ENCODE measurements around the gene PLEKHG5. TPM values are rescaled to one million over a fixed set of nuclear protein-coding genes. Genes with fewer than 3 reads are reported as not detected.

The PLEKHG5 gene
- polyA plus RNA-seq, 2 of the 4 experiments (the other 2 are of a cell fraction) = 0.84 to 3.1 TPM

- no peak overlapping the region for H3K27ac ChIP-seq
- no peak overlapping the region for H3K4me3 ChIP-seq
- no peaks in the 10 kb centered on the region for H3K9me3 ChIP-seq
- ChIA-PET CTCF (interaction anchor here (1.0 to 6.9 kb wide), 6 partner anchors 9 to 227 kb away, joined by 3 to 35 read pairs (median 5); no protein-coding TSS in a partner anchor), POLR2A (no interaction called here)
- peaks cover 7% of the 10 kb centered on the region; the same call in 1 of the 3 replicates for H3K4me1 ChIP-seq
- DNase-seq (ENCODE audit: low read depth in 1 of 2, low spot score in 1 of 2) (no peak), FAIRE-seq (no peak), ATAC-seq (no peak)
- no peak for TF ChIP-seq NR3C1 (IDR thresholded peaks at IDR 0.05)
- WGBS (ENCODE audit: missing lambda C conversion rate) = 90% methylated on average over 8 of the region's 33 CpGs
- no peak overlapping the region for H3K4me2 ChIP-seq
Observed at GRCh38 chr1:6473974-6474814, 17.3 kb downstream of the PLEKHG5 start.

GRCh38 chr1:6473156-6473555 lies 18.3 kb downstream of the PLEKHG5 start:
- no peak overlapping the region for H3K27ac ChIP-seq
- CTCF ChIA-PET = interaction anchor here (1.0 to 6.9 kb wide), 7 partner anchors 8 to 226 kb away, joined by 3 to 35 read pairs (median 3); partner anchors contain the start of gene PLEKHG5
- TF ChIP-seq ESRRA (IDR thresholded peaks at IDR 0.05; ENCODE audit: borderline replicate concordance, low read length) = no peak
- TF ChIP-seq KDM1A (IDR thresholded peaks at IDR 0.05; ENCODE audit: low read depth) = no peak
- TF ChIP-seq HOXB5 (CRISPR knock-in tag; IDR thresholded peaks at IDR 0.05) = no peak
- no peak overlapping the region for H3K4me2 ChIP-seq
- DNase-seq (ENCODE audit: low read depth in 1 of 2, low spot score in 1 of 2) (no peak), ATAC-seq (no peak), FAIRE-seq (no peak)
- POLR2A ChIA-PET = no interaction called here
- no peaks in the 10 kb centered on the region for H3K9me3 ChIP-seq
- H3K4me3 ChIP-seq = no peak overlapping the region
- peaks cover 7% of the 10 kb centered on the region; the same call in 1 of the 3 replicates for H3K4me1 ChIP-seq
- WGBS (ENCODE audit: missing lambda C conversion rate) = 85% methylated on average over 4 of the region's 18 CpGs

GRCh38 chr1:6472391-6472790 lies 19.1 kb downstream of the PLEKHG5 start:
- Histone ChIP-seq H3K4me1 (peaks cover 7% of the 10 kb centered on the region; the same call in 1 of the 3 replicates), H3K27ac (no peak overlapping the region), H3K9me3 (no peaks in the 10 kb centered on the region), H3K4me3 (no peak overlapping the region), H3K4me2 (no peak overlapping the region)
- ChIA-PET CTCF (interaction anchor here (0.9 to 6.9 kb wide), 9 partner anchors 9 to 226 kb away, joined by 3 to 35 read pairs (median 3); partner anchors contain the start of gene PLEKHG5), POLR2A (no interaction called here)
- no peak for ATAC-seq
- no peak for TF ChIP-seq HOXA7 (CRISPR knock-in tag; IDR thresholded peaks at IDR 0.05)
- 0 out of 3 replicates have a peak, but pooled peaks have one; percentile 10 for TF ChIP-seq CTCF (IDR thresholded peaks at IDR 0.05)
- DNase-seq (ENCODE audit: low read depth in 1 of 2, low spot score in 1 of 2) = no peak
- WGBS (ENCODE audit: missing lambda C conversion rate) = no CpG with 5 or more reads among the region's 10 CpGs
- no peak for FAIRE-seq

- no peak overlapping the region for H3K27ac ChIP-seq
Observed at GRCh38 chr1:6471970-6472368, 19.5 kb downstream of the PLEKHG5 start.

GRCh38 chr1:6471086-6471969 lies 20.1 kb downstream of the PLEKHG5 start:
- ChIA-PET POLR2A (no interaction called here), CTCF (interaction anchor here (0.9 to 6.9 kb wide), 6 partner anchors 13 to 225 kb away, joined by 3 to 35 read pairs (median 3); no protein-coding TSS in a partner anchor)
- no peak for DNase-seq (ENCODE audit: low read depth in 1 of 2, low spot score in 1 of 2)
- no peak for ATAC-seq
- no peak for FAIRE-seq
- no peak overlapping the region for H3K4me3 ChIP-seq
- peaks cover 4% of the 10 kb centered on the region; the same call in 1 of the 3 replicates for H3K4me1 ChIP-seq
- H3K4me2 ChIP-seq = no peak overlapping the region
- H3K27ac ChIP-seq = no peak overlapping the region
- WGBS (ENCODE audit: missing lambda C conversion rate) = 91% methylated on average over 35 of the region's 67 CpGs
- no peaks in the 10 kb centered on the region for H3K9me3 ChIP-seq
- TF ChIP-seq HOXB13 (CRISPR knock-in tag; IDR thresholded peaks at IDR 0.05; ENCODE audit: low read depth) (no peak), SMC3 (IDR thresholded peaks at IDR 0.05) (no peak), JUNB (IDR thresholded peaks at IDR 0.05) (no peak), POLR2A (IDR thresholded peaks at IDR 0.05; ENCODE audit: low read length) (no peak), PHF8 (IDR thresholded peaks at IDR 0.05; ENCODE audit: borderline replicate concordance, low read depth) (no peak), ZSCAN20 (CRISPR knock-in tag; IDR thresholded peaks at IDR 0.05) (no peak), MAX (IDR thresholded peaks at IDR 0.05) (no peak), USF2 (IDR thresholded peaks at IDR 0.05) (no peak), ZNF302 (CRISPR knock-in tag; IDR thresholded peaks at IDR 0.05) (no peak), MAZ (IDR thresholded peaks at IDR 0.05; ENCODE audit: borderline replicate concordance, low read depth, low read length) (no peak), HEYL (CRISPR knock-in tag; IDR thresholded peaks at IDR 0.05) (no peak), MAFK (IDR thresholded peaks at IDR 0.05; ENCODE audit: partially characterized antibody) (no peak), BCL3 (IDR thresholded peaks at IDR 0.05) (no peak)

More at GRCh38 chr1:6471970-6472368, 19.5 kb downstream of the PLEKHG5 start:
- no peak overlapping the region for H3K4me3 ChIP-seq
- 82% methylated on average over 2 of the region's 7 CpGs for WGBS (ENCODE audit: missing lambda C conversion rate)
- ChIA-PET CTCF (interaction anchor here (0.9 to 6.9 kb wide), 7 partner anchors 12 to 225 kb away, joined by 3 to 35 read pairs (median 3); partner anchors contain the start of gene PLEKHG5), POLR2A (no interaction called here)
- H3K9me3 ChIP-seq = no peaks in the 10 kb centered on the region
- H3K4me2 ChIP-seq = no peak overlapping the region
- ATAC-seq (no peak), FAIRE-seq (no peak), DNase-seq (ENCODE audit: low read depth in 1 of 2, low spot score in 1 of 2) (no peak)
- TF ChIP-seq RNF2 (IDR thresholded peaks at IDR 0.05; ENCODE audit: borderline replicate concordance, low read depth) = no peak
- TF ChIP-seq SREBF2 (IDR thresholded peaks at IDR 0.05) = no peak
- TF ChIP-seq RFX5 (IDR thresholded peaks at IDR 0.05) = no peak
- TF ChIP-seq FOSL2 (IDR thresholded peaks at IDR 0.05) = no peak
- no peak for TF ChIP-seq FOSL2 (CRISPR knock-in tag; IDR thresholded peaks at IDR 0.05)
- TF ChIP-seq ZSCAN20 (CRISPR knock-in tag; IDR thresholded peaks at IDR 0.05) = no peak
- H3K4me1 ChIP-seq = peaks cover 7% of the 10 kb centered on the region; the same call in 1 of the 3 replicates
